WTC11 (cell line): ENCODE measurements around the gene NR1I2. TPM values are rescaled to one million over a fixed set of nuclear protein-coding genes. Genes with fewer than 3 reads are reported as not detected.

Experiments used
- ATAC-seq: fragments of 200-7000 bp; cut with Tn5 transposase; 2 replicates; pipeline ENCODE4 v1.10.0; 2021; ENCODE audit warnings: mild to moderate bottlenecking, moderate library complexity
- CTCF ChIA-PET: fragments of 300-600 bp; sonication (Branson Sonifier 250); formaldehyde crosslinking; loops from one replicate; lab custom pipeline; 2021; ENCODE audit warnings: antibody characterized with exemption; lab: Charles Lee
- POLR2A ChIA-PET: fragments of 350-600 bp; sonication (Branson Sonifier 250); formaldehyde crosslinking; loops from one replicate; lab custom pipeline; 2021; ENCODE audit warnings: antibody characterized with exemption; lab: Charles Lee
- DNase-seq: peaks from one replicate; pipeline ENCODE4 v3.0.0; 2021; ENCODE audit warnings: low spot score
- H3K27ac Mint-ChIP-seq: 2 replicates; pipeline ENCODE4 v1.8.0; 2021; ENCODE audit warnings: mixed read lengths
- H3K27me3 Mint-ChIP-seq: 2 replicates; pipeline ENCODE4 v1.8.0; 2021; ENCODE audit warnings: low read depth, mild to moderate bottlenecking, moderate library complexity, mixed read lengths
- H3K36me3 Mint-ChIP-seq: 2 replicates; pipeline ENCODE4 v1.8.0; 2021; ENCODE audit warnings: mixed read lengths
- H3K4me1 Mint-ChIP-seq: 2 replicates; pipeline ENCODE4 v1.8.0; 2022; ENCODE audit warnings: mixed read lengths
- H3K4me3 Mint-ChIP-seq: 2 replicates; pipeline ENCODE4 v1.8.0; 2021; ENCODE audit warnings: mild to moderate bottlenecking, moderate library complexity, mixed read lengths
- H3K9me3 Mint-ChIP-seq: 2 replicates; pipeline ENCODE4 v1.8.0; 2021; ENCODE audit warnings: mixed read lengths
- AR ChIP-seq: fragments of 250-450 bp; sonication (Bioruptor Pico); IDR thresholded peaks from 2 replicates; pipeline ENCODE4 v1.9.0; 2021; ENCODE audit warnings: mild to moderate bottlenecking
- CBFB ChIP-seq: sonication (generic); formaldehyde crosslinking; IDR thresholded peaks from 2 replicates; pipeline ENCODE4 v1.8.1; 2022; ENCODE audit warnings: mild to moderate bottlenecking, low read depth, missing genetic modification reagents
- CREB1 ChIP-seq: sonication (generic); formaldehyde crosslinking; IDR thresholded peaks from 2 replicates; pipeline ENCODE4 v1.8.0; 2023; ENCODE audit warnings: mild to moderate bottlenecking, missing genetic modification reagents
- CREM ChIP-seq: sonication (generic); formaldehyde crosslinking; IDR thresholded peaks from 2 replicates; pipeline ENCODE4 v1.8.1; 2022; ENCODE audit warnings: mild to moderate bottlenecking, missing genetic modification reagents, moderate library complexity
- CTCF ChIP-seq: fragments of 200-600 bp; IDR thresholded peaks from 2 replicates; pipeline ENCODE4 v1.8.0; 2022; ENCODE audit warnings: antibody characterized with exemption
- E2F4 ChIP-seq: sonication (generic); formaldehyde crosslinking; IDR thresholded peaks from 2 replicates; pipeline ENCODE4 v1.8.1; 2022; ENCODE audit warnings: low read depth, mild to moderate bottlenecking, moderate library complexity, missing genetic modification reagents, borderline replicate concordance
- FOXP1 ChIP-seq: sonication (generic); formaldehyde crosslinking; IDR thresholded peaks from 2 replicates; pipeline ENCODE4 v1.8.0; 2022; ENCODE audit warnings: missing genetic modification reagents, mild to moderate bottlenecking, moderate library complexity, borderline replicate concordance
- HMGA2 ChIP-seq: fragments of 250-450 bp; sonication (Bioruptor Pico); IDR thresholded peaks from 2 replicates; pipeline ENCODE4 v1.4.0; 2021; ENCODE audit warnings: mild to moderate bottlenecking, moderate library complexity
- JUN ChIP-seq: sonication (generic); formaldehyde crosslinking; IDR thresholded peaks from 2 replicates; pipeline ENCODE4 v1.8.0; 2023; ENCODE audit warnings: mild to moderate bottlenecking, missing genetic modification reagents
- KAT7 ChIP-seq: sonication (generic); formaldehyde crosslinking; IDR thresholded peaks from 2 replicates; pipeline ENCODE4 v1.8.1; 2023; ENCODE audit warnings: missing genetic modification reagents, mild to moderate bottlenecking, borderline replicate concordance
- MYBL2 ChIP-seq: sonication (generic); formaldehyde crosslinking; IDR thresholded peaks from 2 replicates; pipeline ENCODE4 v1.8.1; 2023; ENCODE audit warnings: mild to moderate bottlenecking, moderate library complexity, missing genetic modification reagents
- NFE2L1 ChIP-seq: sonication (generic); formaldehyde crosslinking; IDR thresholded peaks from 2 replicates; pipeline ENCODE4 v1.8.1; 2023; ENCODE audit warnings: missing genetic modification reagents
- PRRX2 ChIP-seq: fragments of 250-450 bp; sonication (Bioruptor Pico); IDR thresholded peaks from 2 replicates; pipeline ENCODE4 v1.8.0; 2021; ENCODE audit warnings: mild to moderate bottlenecking
- SOX15 ChIP-seq: fragments of 250-450 bp; sonication (Bioruptor Pico); IDR thresholded peaks from 2 replicates; pipeline ENCODE4 v1.9.0; 2021; ENCODE audit warnings: mild to moderate bottlenecking
- TP53 ChIP-seq: sonication (generic); formaldehyde crosslinking; IDR thresholded peaks from 2 replicates; pipeline ENCODE4 v1.8.1; 2023; ENCODE audit warnings: mild to moderate bottlenecking, missing genetic modification reagents
- ZBTB21 ChIP-seq: sonication (generic); formaldehyde crosslinking; IDR thresholded peaks from 2 replicates; pipeline ENCODE4 v1.8.1; 2023; ENCODE audit warnings: mild to moderate bottlenecking, missing genetic modification reagents, borderline replicate concordance
- ZBTB43 ChIP-seq: sonication (generic); formaldehyde crosslinking; IDR thresholded peaks from 2 replicates; pipeline ENCODE4 v1.8.1; 2023; ENCODE audit warnings: mild to moderate bottlenecking, missing genetic modification reagents
- ZNF219 ChIP-seq: sonication (generic); formaldehyde crosslinking; IDR thresholded peaks from 2 replicates; pipeline ENCODE4 v1.8.0; 2023; ENCODE audit warnings: missing genetic modification reagents, mild to moderate bottlenecking, borderline replicate concordance
- ZNF232 ChIP-seq: sonication (generic); formaldehyde crosslinking; IDR thresholded peaks from 2 replicates; pipeline ENCODE4 v1.8.0; 2022; ENCODE audit warnings: mild to moderate bottlenecking, missing genetic modification reagents
- ZNF396 ChIP-seq: fragments of 250-450 bp; sonication (Bioruptor Pico); IDR thresholded peaks from 2 replicates; pipeline ENCODE4 v1.8.0; 2021; ENCODE audit warnings: mild to moderate bottlenecking, moderate library complexity, borderline replicate concordance
- total RNA-seq: library from RNA; stranded (reverse); gene quantifications from 3 replicates; pipeline ENCODE4 v1.2.3, GENCODE V29; 2021

The NR1I2 gene
- total RNA-seq, 1 experiment from 2014 or later, result 1.7 TPM

- ATAC-seq, result no peak
- ChIA-PET CTCF (interaction anchor here (1.4 kb wide), 1 partner anchor 10 kb away, joined by 5 read pairs; no protein-coding TSS in a partner anchor), POLR2A (no interaction called here)
- Mint-ChIP-seq H3K36me3 (no peaks in the 10 kb centered on the region), H3K9me3 (no peaks in the 10 kb centered on the region), H3K27ac (no peak overlapping the region), H3K4me1 (peaks cover 14% of the 10 kb centered on the region), H3K27me3 (no peaks in the 10 kb centered on the region), H3K4me3 (no peak overlapping the region)
- TF ChIP-seq CREB1 (CRISPR knock-in tag), result no peak
- no peak for TF ChIP-seq HMGA2 (CRISPR knock-in tag)
- no peak for TF ChIP-seq MYBL2 (CRISPR knock-in tag)
- TF ChIP-seq FOXP1 (CRISPR knock-in tag), result no peak
- TF ChIP-seq ZNF232 (CRISPR knock-in tag), result no peak
- TF ChIP-seq ZBTB43, result no peak
- no peak for TF ChIP-seq ZNF396 (CRISPR knock-in tag)
- no peak for TF ChIP-seq NFE2L1 (CRISPR knock-in tag)
- no peak for TF ChIP-seq CTCF
- no peak for TF ChIP-seq AR (CRISPR knock-in tag)
- no peak for DNase-seq
These were observed 35.9 kb downstream of the NR1I2 start for GRCh38 chr3:119817583-119818363.

- POLR2A ChIA-PET, result interaction anchor here (1.2 kb wide), 1 partner anchor 18 kb away, joined by 7 read pairs; no protein-coding TSS in a partner anchor
- H3K36me3 Mint-ChIP-seq, result no peaks in the 10 kb centered on the region
- DNase-seq (no peak), ATAC-seq (no peak)
- H3K4me1 Mint-ChIP-seq, result peaks cover 22% of the 10 kb centered on the region
- H3K27ac Mint-ChIP-seq, result no peak overlapping the region
- CTCF ChIA-PET, result interaction anchor here (1.1 to 2.0 kb wide), 6 partner anchors 8 to 328 kb away, joined by 3 to 6 read pairs (median 4); no protein-coding TSS in a partner anchor
- no peak for TF ChIP-seq ZBTB43
- TF ChIP-seq TP53, result no peak
- TF ChIP-seq KAT7 (CRISPR knock-in tag), result no peak
- TF ChIP-seq PRRX2 (CRISPR knock-in tag), result no peak
- no peak for TF ChIP-seq ZBTB21 (CRISPR knock-in tag)
- no peak overlapping the region for H3K4me3 Mint-ChIP-seq
- H3K27me3 Mint-ChIP-seq, result no peaks in the 10 kb centered on the region
- H3K9me3 Mint-ChIP-seq, result no peaks in the 10 kb centered on the region
These were observed 37.0 kb downstream of the NR1I2 start for GRCh38 chr3:119818937-119819336.

- H3K4me1 Mint-ChIP-seq, result peaks cover 22% of the 10 kb centered on the region
- no peak for ATAC-seq
- ChIA-PET POLR2A (interaction anchor here (1.2 kb wide), 1 partner anchor 19 kb away, joined by 7 read pairs; no protein-coding TSS in a partner anchor), CTCF (interaction anchor here (1.1 to 2.0 kb wide), 7 partner anchors 9 to 328 kb away, joined by 3 to 6 read pairs (median 4); no protein-coding TSS in a partner anchor)
- H3K36me3 Mint-ChIP-seq, result no peaks in the 10 kb centered on the region
- no peak for DNase-seq
- H3K9me3 Mint-ChIP-seq, result no peaks in the 10 kb centered on the region
- H3K4me3 Mint-ChIP-seq, result no peak overlapping the region
- no peaks in the 10 kb centered on the region for H3K27me3 Mint-ChIP-seq
- no peak overlapping the region for H3K27ac Mint-ChIP-seq
- TF ChIP-seq JUN (CRISPR knock-in tag) (no peak), CREM (CRISPR knock-in tag) (no peak), SOX15 (CRISPR knock-in tag) (no peak), CBFB (CRISPR knock-in tag) (no peak), ZNF219 (CRISPR knock-in tag) (no peak), CREB1 (CRISPR knock-in tag) (no peak), HMGA2 (CRISPR knock-in tag) (no peak), E2F4 (CRISPR knock-in tag) (no peak)
These were observed 37.9 kb downstream of the NR1I2 start for GRCh38 chr3:119819806-119820205.
